Caco-2 (cell line): Measurements from ENCODE around the gene ACTN1. TPM values are rescaled to one million over a fixed set of nuclear protein-coding genes. Genes with fewer than 3 reads are reported as not detected.

Source experiments
- BruUV-seq: library from RNA; stranded (reverse); fragments of 400-500 nt; replicated peaks from 2 replicates; lab custom pipeline; 2021; lab: Mats Ljungman, UMichigan
- CTCF ChIA-PET: fragments of 300-600 bp; sonication (Branson Sonifier 250); formaldehyde crosslinking; loops from one replicate; lab custom pipeline; 2022; ENCODE audit warnings: antibody characterized with exemption; lab: Charles Lee
- POLR2A ChIA-PET: fragments of 300-600 bp; sonication (Branson Sonifier 250); formaldehyde crosslinking; loops from one replicate; lab custom pipeline; 2022; ENCODE audit warnings: antibody characterized with exemption; lab: Charles Lee
- DNase-seq, 2 experiments: peaks; one replicate each; pipeline versions ENCODE4 v3.0.0 to v3.0.0-alpha.2; 2020 to 2022
- H3K27me3 ChIP-seq: replicated peaks from 2 replicates; pipeline ENCODE4 v1.6.0; 2011; ENCODE audit warnings: low read length; ENCODE audit not compliant: control insufficient read depth, insufficient read depth
- H3K36me3 ChIP-seq: 2 replicates; pipeline ENCODE4 v1.5.1; 2011; ENCODE audit warnings: low read length; ENCODE audit not compliant: control insufficient read depth, insufficient read depth
- H3K4me1 ChIP-seq: fragments of 250-450 bp; sonication (Bioruptor Pico); 2 replicates; pipeline ENCODE4 v1.5.1; 2020; ENCODE audit warnings: mild to moderate bottlenecking
- H3K4me3 ChIP-seq: 2 replicates; pipeline ENCODE4 v1.5.1; 2011; ENCODE audit warnings: low read depth, mild to moderate bottlenecking, control low read depth, low read length
- H3K9me3 ChIP-seq: fragments of 250-450 bp; sonication (Bioruptor Pico); 2 replicates; pipeline ENCODE4 v1.5.1; 2020; ENCODE audit warnings: mild to moderate bottlenecking, moderate library complexity
- H3K27ac Mint-ChIP-seq: one replicate; pipeline ENCODE4 v1.8.0; 2022; ENCODE audit warnings: mixed read lengths; ENCODE audit not compliant: unreplicated experiment
- H3K27me3 Mint-ChIP-seq: one replicate; pipeline ENCODE4 v1.8.0; 2022; ENCODE audit warnings: mixed read lengths; ENCODE audit not compliant: insufficient read depth, unreplicated experiment
- H3K36me3 Mint-ChIP-seq: one replicate; pipeline ENCODE4 v1.8.0; 2022; ENCODE audit warnings: mild to moderate bottlenecking, mixed read lengths; ENCODE audit not compliant: insufficient read depth, unreplicated experiment
- H3K4me1 Mint-ChIP-seq: one replicate; pipeline ENCODE4 v1.8.0; 2022; ENCODE audit warnings: low read depth, mixed read lengths; ENCODE audit not compliant: unreplicated experiment
- H3K4me3 Mint-ChIP-seq: one replicate; pipeline ENCODE4 v1.8.0; 2022; ENCODE audit warnings: mild to moderate bottlenecking, moderate library complexity, mixed read lengths; ENCODE audit not compliant: unreplicated experiment
- H3K9me3 Mint-ChIP-seq: one replicate; pipeline ENCODE4 v1.8.0; 2022; ENCODE audit warnings: mixed read lengths; ENCODE audit not compliant: unreplicated experiment
- intact Hi-C: fragments of 100-400 bp; cut with micrococcal nuclease; formaldehyde crosslinking; loops from one replicate; pipeline ENCODE4 v1.10.0; 2022; ENCODE audit not compliant: unreplicated experiment
- total RNA-seq: library from RNA; stranded (reverse); gene quantifications from 2 replicates; pipeline ENCODE4 v1.2.3, GENCODE V29; 2022
- TF ChIP-seq, protein P1 (sequence below), 2 experiments: fragments of 200-600 bp in 1 of 2; IDR thresholded peaks; 1 replicate in 1 of 2; 2 replicates in 1 of 2; pipeline versions ENCODE4 v1.5.1 to v1.8.0; 2011 to 2022; ENCODE audit warnings: antibody characterized with exemption in 1 of 2, control low read depth in 1 of 2, inconsistent platforms in 1 of 2, low read depth in 1 of 2, low read length in 1 of 2, mild to moderate bottlenecking in 1 of 2, moderate library complexity in 1 of 2; ENCODE audit not compliant: insufficient read depth in 1 of 2, severe bottlenecking in 1 of 2, unreplicated experiment in 1 of 2

The ACTN1 gene
- total RNA-seq, 1 experiment from 2014 or later: 170 TPM

DNA sequence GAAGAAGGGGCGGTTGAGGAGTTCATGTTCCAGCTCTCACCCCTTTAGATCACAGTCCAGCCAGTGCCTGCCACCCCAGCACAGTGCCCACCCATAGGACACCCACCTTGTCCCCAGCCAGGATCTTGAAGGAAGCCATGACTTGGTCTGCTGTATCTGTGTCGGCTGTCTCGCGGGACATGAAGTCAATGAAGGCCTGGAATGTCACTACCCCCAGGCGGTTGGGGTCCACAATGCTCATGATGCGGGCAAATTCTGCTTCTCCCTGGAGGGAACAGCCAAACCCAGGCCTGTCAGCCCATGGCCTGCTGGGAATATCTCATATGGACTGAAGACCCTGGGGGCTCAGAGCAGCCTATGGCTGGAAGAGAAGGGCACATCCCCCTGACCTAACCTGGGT, 102.1 kb downstream of the ACTN1 start:
- TF ChIP-seq, protein P1, sequence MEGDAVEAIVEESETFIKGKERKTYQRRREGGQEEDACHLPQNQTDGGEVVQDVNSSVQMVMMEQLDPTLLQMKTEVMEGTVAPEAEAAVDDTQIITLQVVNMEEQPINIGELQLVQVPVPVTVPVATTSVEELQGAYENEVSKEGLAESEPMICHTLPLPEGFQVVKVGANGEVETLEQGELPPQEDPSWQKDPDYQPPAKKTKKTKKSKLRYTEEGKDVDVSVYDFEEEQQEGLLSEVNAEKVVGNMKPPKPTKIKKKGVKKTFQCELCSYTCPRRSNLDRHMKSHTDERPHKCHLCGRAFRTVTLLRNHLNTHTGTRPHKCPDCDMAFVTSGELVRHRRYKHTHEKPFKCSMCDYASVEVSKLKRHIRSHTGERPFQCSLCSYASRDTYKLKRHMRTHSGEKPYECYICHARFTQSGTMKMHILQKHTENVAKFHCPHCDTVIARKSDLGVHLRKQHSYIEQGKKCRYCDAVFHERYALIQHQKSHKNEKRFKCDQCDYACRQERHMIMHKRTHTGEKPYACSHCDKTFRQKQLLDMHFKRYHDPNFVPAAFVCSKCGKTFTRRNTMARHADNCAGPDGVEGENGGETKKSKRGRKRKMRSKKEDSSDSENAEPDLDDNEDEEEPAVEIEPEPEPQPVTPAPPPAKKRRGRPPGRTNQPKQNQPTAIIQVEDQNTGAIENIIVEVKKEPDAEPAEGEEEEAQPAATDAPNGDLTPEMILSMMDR (IDR thresholded peaks at IDR 0.05; ENCODE audit: insufficient read depth in 1 of 2, low read depth in 1 of 2, low read length in 1 of 2, severe bottlenecking in 1 of 2, unreplicated experiment in 1 of 2): no peak
- no peak for DNase-seq
- CTCF ChIA-PET: no interaction called here
- BruUV-seq: no TSS peak
- H3K27ac Mint-ChIP-seq: no peak overlapping the region
- intact Hi-C loops: no loop called here
- H3K4me3 ChIP-seq: no peak overlapping the region
- no peak overlapping the region for H3K4me3 Mint-ChIP-seq
- H3K36me3 Mint-ChIP-seq: peaks cover 82% of the 10 kb centered on the region
- no peaks in the 10 kb centered on the region for H3K27me3 Mint-ChIP-seq
- H3K27me3 ChIP-seq: no peaks in the 10 kb centered on the region
- POLR2A ChIA-PET: no interaction called here
- H3K9me3 ChIP-seq: no peaks in the 10 kb centered on the region
- H3K9me3 Mint-ChIP-seq: no peaks in the 10 kb centered on the region
- H3K36me3 ChIP-seq: no peaks in the 10 kb centered on the region; the same call in 1 of the 2 replicates
- no peaks in the 10 kb centered on the region for H3K4me1 ChIP-seq
- H3K4me1 Mint-ChIP-seq: no peaks in the 10 kb centered on the region

- CTCF ChIA-PET: no interaction called here
- Histone ChIP-seq H3K4me1 (no peaks in the 10 kb centered on the region), H3K9me3 (no peaks in the 10 kb centered on the region), H3K4me3 (no peak overlapping the region), H3K27me3 (no peaks in the 10 kb centered on the region), H3K36me3 (no peaks in the 10 kb centered on the region; the same call in none of the 2 replicates)
- DNase-seq: no peak
- H3K36me3 Mint-ChIP-seq: peaks cover 75% of the 10 kb centered on the region
- no peaks in the 10 kb centered on the region for H3K4me1 Mint-ChIP-seq
- H3K9me3 Mint-ChIP-seq: no peaks in the 10 kb centered on the region
- no peaks in the 10 kb centered on the region for H3K27me3 Mint-ChIP-seq
- TF ChIP-seq, protein P1 (IDR thresholded peaks at IDR 0.05; ENCODE audit: insufficient read depth in 1 of 2, low read depth in 1 of 2, low read length in 1 of 2, severe bottlenecking in 1 of 2, unreplicated experiment in 1 of 2): no peak
- POLR2A ChIA-PET: no interaction called here
- no peak overlapping the region for H3K27ac Mint-ChIP-seq
- intact Hi-C loops: no loop called here
- BruUV-seq: no TSS peak
- H3K4me3 Mint-ChIP-seq: no peak overlapping the region
Observed at GRCh38 chr14:68874746-68875155, 104.4 kb downstream of the ACTN1 start.

GRCh38 chr14:68873376-68873775, 105.7 kb downstream of the ACTN1 start:
- H3K27ac Mint-ChIP-seq: no peak overlapping the region
- TF ChIP-seq, protein P1 (IDR thresholded peaks at IDR 0.05; ENCODE audit: insufficient read depth in 1 of 2, low read depth in 1 of 2, low read length in 1 of 2, severe bottlenecking in 1 of 2, unreplicated experiment in 1 of 2): no peak
- H3K9me3 Mint-ChIP-seq: no peaks in the 10 kb centered on the region
- POLR2A ChIA-PET: interaction anchor here (0.6 kb wide), 1 partner anchor 81 kb away, joined by 5 read pairs; the partner anchor contains the start of gene ZFP36L1
- intact Hi-C loops: no loop called here
- no TSS peak for BruUV-seq
- Histone ChIP-seq H3K36me3 (no peaks in the 10 kb centered on the region; the same call in none of the 2 replicates), H3K4me1 (no peaks in the 10 kb centered on the region), H3K4me3 (no peak overlapping the region), H3K9me3 (no peaks in the 10 kb centered on the region), H3K27me3 (no peaks in the 10 kb centered on the region)
- H3K4me1 Mint-ChIP-seq: no peaks in the 10 kb centered on the region
- peaks cover 69% of the 10 kb centered on the region for H3K36me3 Mint-ChIP-seq
- no peaks in the 10 kb centered on the region for H3K27me3 Mint-ChIP-seq
- no peak overlapping the region for H3K4me3 Mint-ChIP-seq
- CTCF ChIA-PET: interaction anchor here (0.6 kb wide), 1 partner anchor 62 kb away, joined by 4 read pairs; no protein-coding TSS in a partner anchor
- DNase-seq: no peak
